SK-N-SH (cell line): ENCODE measurements around the gene VIL1. TPM values are rescaled to one million over a fixed set of nuclear protein-coding genes. Genes with fewer than 3 reads are reported as not detected.

Experiments used
- CTCF ChIA-PET: fragments of 300-600, 350-600 bp; formaldehyde crosslinking; extraction: SDS; loops from one replicate; lab custom pipeline; 2021; lab: Yijun Ruan, JAX
- POLR2A ChIA-PET: fragments of 350-600 bp; sonication (Branson Sonifier 250); formaldehyde crosslinking; extraction: SDS; loops from one replicate; lab custom pipeline; 2020; ENCODE audit warnings: antibody characterized with exemption, inconsistent platforms; lab: Yijun Ruan, JAX
- DNase-seq: peaks from one replicate; pipeline ENCODE4 v3.0.0; 2012
- H2AFZ ChIP-seq: fragments of 200-600 bp; sonication (generic); 2 replicates; pipeline ENCODE4 v1.8.1; 2016; ENCODE audit warnings: antibody characterized with exemption, mild to moderate bottlenecking, low read depth
- H3F3A ChIP-seq: fragments of 200-600 bp; sonication (generic); replicated peaks from 2 replicates; pipeline ENCODE3; 2016; ENCODE audit warnings: antibody characterized with exemption, mild to moderate bottlenecking; ENCODE audit not compliant: insufficient read depth
- H3K27ac ChIP-seq, 2 experiments: fragments of 200-500 bp in 1 of 2; fragments of 200-600 bp in 1 of 2; sonication (Bioruptor generic) in 1 of 2; sonication (generic), shearing (Covaris generic) in 1 of 2; 2 replicates each; pipeline versions ENCODE4 v1.5.1 to v1.6.1; 2014 to 2016; ENCODE audit warnings: low read depth in 2 of 2, inconsistent platforms in 1 of 2, low read length in 1 of 2, mild to moderate bottlenecking in 1 of 2, mixed read lengths in 1 of 2
- H3K27me3 ChIP-seq: fragments of 200-600 bp; sonication (generic), shearing (Covaris generic); 2 replicates; pipeline ENCODE4 v1.6.1; 2016; ENCODE audit warnings: mixed run types; ENCODE audit not compliant: insufficient read depth
- H3K36me3 ChIP-seq, 2 experiments: fragments of 200-500 bp in 1 of 2; fragments of 200-600 bp in 1 of 2; sonication (Bioruptor generic) in 1 of 2; sonication (generic) in 1 of 2; replicated peaks in 1 of 2; 2 replicates each; pipeline versions ENCODE3 to v1.5.1; 2014 to 2016; ENCODE audit warnings: low read length in 1 of 2, mild to moderate bottlenecking in 1 of 2; ENCODE audit not compliant: insufficient read depth in 2 of 2, control insufficient read depth in 1 of 2
- H3K4me1 ChIP-seq, 2 experiments: fragments of 200-500 bp in 1 of 2; fragments of 200-600 bp in 1 of 2; sonication (Bioruptor generic) in 1 of 2; sonication (generic), shearing (Covaris generic) in 1 of 2; 2 replicates each; pipeline versions ENCODE4 v1.5.1 to v1.6.1; 2014 to 2016; ENCODE audit warnings: low read depth in 1 of 2, low read length in 1 of 2, mixed run types in 1 of 2; ENCODE audit not compliant: insufficient read depth in 2 of 2, control insufficient read depth in 1 of 2
- H3K4me2 ChIP-seq: fragments of 200-600 bp; sonication (generic), shearing (Covaris generic); 2 replicates; pipeline ENCODE4 v1.6.1; 2017; ENCODE audit warnings: mixed run types
- H3K4me3 ChIP-seq, 2 experiments: fragments of 200-500 bp in 1 of 2; fragments of 200-600 bp in 1 of 2; sonication (Bioruptor generic) in 1 of 2; sonication (generic), shearing (Covaris generic) in 1 of 2; 2 replicates each; pipeline versions ENCODE4 v1.5.1 to v1.8.1; 2014 to 2016; ENCODE audit warnings: low read depth in 2 of 2, inconsistent platforms in 1 of 2, low read length in 1 of 2, mild to moderate bottlenecking in 1 of 2, mixed read lengths in 1 of 2, moderate library complexity in 1 of 2
- H3K79me2 ChIP-seq: fragments of 200-600 bp; sonication (generic); 2 replicates; pipeline ENCODE4 v1.8.1; 2017; ENCODE audit warnings: mild to moderate bottlenecking; ENCODE audit not compliant: insufficient read depth
- H3K9ac ChIP-seq: fragments of 200-600 bp; sonication (generic); 2 replicates; pipeline ENCODE4 v1.6.1; 2017; ENCODE audit warnings: mixed run types
- H3K9me2 ChIP-seq: fragments of 200-600 bp; sonication (generic); 2 replicates; pipeline ENCODE4 v1.6.1; 2017; ENCODE audit warnings: mixed run types
- H3K9me3 ChIP-seq: fragments of 200-600 bp; sonication (generic); 2 replicates; pipeline ENCODE4 v1.6.1; 2017; ENCODE audit warnings: mixed run types, mild to moderate bottlenecking, moderate library complexity
- H4K20me1 ChIP-seq: fragments of 200-600 bp; sonication (generic); 2 replicates; pipeline ENCODE4 v1.6.1; 2017; ENCODE audit warnings: mild to moderate bottlenecking, mixed run types; ENCODE audit not compliant: insufficient read depth
- FOXM1 ChIP-seq: IDR thresholded peaks from 2 replicates; pipeline ENCODE4 v1.4.0; 2012; ENCODE audit warnings: low read depth, mild to moderate bottlenecking
- GATA2 ChIP-seq: sonication (generic); formaldehyde crosslinking; IDR thresholded peaks from 2 replicates; pipeline ENCODE4 v1.5.0; 2020; ENCODE audit warnings: mild to moderate bottlenecking, missing genetic modification reagents
- RFX5 ChIP-seq: IDR thresholded peaks from 2 replicates; pipeline ENCODE4 v1.6.1; 2012; ENCODE audit warnings: mild to moderate bottlenecking, improper control_type of control experiment, low read length
- RXRA ChIP-seq: IDR thresholded peaks from 2 replicates; pipeline ENCODE4 v1.4.0; 2012; ENCODE audit warnings: low read depth, mild to moderate bottlenecking, borderline replicate concordance
- SIN3A ChIP-seq: IDR thresholded peaks from 2 replicates; pipeline ENCODE4 v1.6.1; 2012; ENCODE audit warnings: low read depth, mild to moderate bottlenecking, low read length, moderate library complexity, borderline replicate concordance
- YY1 ChIP-seq: IDR thresholded peaks from 2 replicates; pipeline ENCODE4 v1.4.0; 2012; ENCODE audit warnings: low read depth, mild to moderate bottlenecking
- WGBS: methylation state at CpG from one replicate; pipeline ENCODE4 v1.1.6; 2017; ENCODE audit warnings: low lambda C conversion rate; 5-methylcytosine and 5-hydroxymethylcytosine counted together
- polyA plus RNA-seq, 3 experiments: library from polyadenylated mRNA; depleted of rRNA; stranded (reverse); fragments of >200 nt; gene quantifications; 2 replicates each; pipeline ENCODE4 v1.2.3, GENCODE V29; 2012
- TF ChIP-seq, protein P1 (sequence below): IDR thresholded peaks from 2 replicates; pipeline ENCODE4; 2012
- TF ChIP-seq, protein P2 (sequence below): IDR thresholded peaks from 2 replicates; pipeline ENCODE4 v1.6.1; 2012; ENCODE audit warnings: mild to moderate bottlenecking, low read depth, low read length, moderate library complexity

Gene VIL1
- polyA plus RNA-seq, 1 of the 3 experiments (the other 2 are of a cell fraction) = under 0.01 TPM

DNA sequence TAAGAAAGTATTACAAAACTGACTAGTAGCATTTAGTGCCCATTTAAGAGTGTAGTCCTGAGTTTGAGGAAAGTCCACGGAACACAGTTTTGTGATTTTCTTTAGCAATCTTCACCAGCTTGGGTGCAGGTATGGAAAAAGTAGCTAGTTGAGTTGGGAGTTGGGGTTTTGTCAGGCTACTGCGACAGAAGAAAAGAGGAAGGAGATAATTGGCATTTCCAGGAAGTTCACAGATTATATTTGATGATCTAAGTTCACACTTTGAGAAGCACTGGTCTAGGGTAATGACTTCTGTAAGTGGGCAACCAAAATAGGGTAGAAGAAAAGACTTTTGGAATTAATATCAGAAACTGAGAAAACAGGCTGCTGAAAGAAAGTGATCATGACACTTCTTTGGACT, 52.1 kb downstream of the VIL1 start:
- Histone ChIP-seq H3K27ac (no peak overlapping the region), H3K36me3 (peaks cover 18% of the 10 kb centered on the region in 2 experiments), H3K4me3 (no peak overlapping the region), H3F3A (no peaks in the 10 kb centered on the region), H3K4me2 (no peak overlapping the region), H3K9me2 (no peaks in the 10 kb centered on the region), H3K4me1 (no peaks in the 10 kb centered on the region), H2AFZ (no peak overlapping the region), H3K27me3 (no peaks in the 10 kb centered on the region), H3K9ac (no peak overlapping the region), H3K9me3 (no peaks in the 10 kb centered on the region), H4K20me1 (no peaks in the 10 kb centered on the region), H3K79me2 (no peaks in the 10 kb centered on the region)
- ChIA-PET POLR2A (no interaction called here), CTCF (interaction anchor here (1.0 to 1.2 kb wide), 2 partner anchors 63 to 77 kb away, joined by 3 to 4 read pairs; no protein-coding TSS in a partner anchor)
- DNase-seq = no peak
- WGBS = 95% methylated on average over 2 of the region's 2 CpGs
- TF ChIP-seq GATA2 (CRISPR knock-in tag) = no peak
- TF ChIP-seq FOXM1 = no peak

DNA sequence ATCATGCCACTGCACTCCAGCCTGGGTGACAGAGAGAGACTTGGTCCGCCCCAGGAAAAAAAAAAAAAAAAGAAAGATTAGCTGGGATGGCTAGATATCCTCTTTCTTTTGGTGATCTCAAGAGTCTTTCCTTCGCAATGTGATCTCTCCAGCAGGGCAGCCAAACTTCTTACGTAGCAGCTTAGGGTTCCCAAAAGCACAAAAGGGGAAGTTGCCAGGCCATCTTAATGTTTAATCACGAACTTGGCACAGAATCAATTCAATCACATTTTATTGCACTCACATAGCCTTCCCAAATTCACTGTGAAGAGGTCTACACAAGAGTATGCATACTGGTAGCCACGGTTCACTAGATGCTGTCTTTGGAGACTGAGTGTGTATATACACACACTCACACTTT, 53.1 kb downstream of the VIL1 start:
- Histone ChIP-seq H3K4me2 (no peak overlapping the region), H3K27ac (no peak overlapping the region), H3F3A (no peaks in the 10 kb centered on the region), H3K9ac (no peak overlapping the region), H2AFZ (no peak overlapping the region), H3K36me3 (peaks cover 20 to 25% of the 10 kb centered on the region in 2 experiments), H4K20me1 (no peaks in the 10 kb centered on the region), H3K9me2 (no peaks in the 10 kb centered on the region), H3K9me3 (no peaks in the 10 kb centered on the region), H3K27me3 (no peaks in the 10 kb centered on the region), H3K4me3 (no peak overlapping the region), H3K4me1 (no peaks in the 10 kb centered on the region; a peak in 1 of 4 replicates), H3K79me2 (no peaks in the 10 kb centered on the region)
- 93% methylated on average over 5 of the region's 5 CpGs for WGBS
- CTCF ChIA-PET = no interaction called here
- TF ChIP-seq RXRA = no peak
- TF ChIP-seq, protein P1, sequence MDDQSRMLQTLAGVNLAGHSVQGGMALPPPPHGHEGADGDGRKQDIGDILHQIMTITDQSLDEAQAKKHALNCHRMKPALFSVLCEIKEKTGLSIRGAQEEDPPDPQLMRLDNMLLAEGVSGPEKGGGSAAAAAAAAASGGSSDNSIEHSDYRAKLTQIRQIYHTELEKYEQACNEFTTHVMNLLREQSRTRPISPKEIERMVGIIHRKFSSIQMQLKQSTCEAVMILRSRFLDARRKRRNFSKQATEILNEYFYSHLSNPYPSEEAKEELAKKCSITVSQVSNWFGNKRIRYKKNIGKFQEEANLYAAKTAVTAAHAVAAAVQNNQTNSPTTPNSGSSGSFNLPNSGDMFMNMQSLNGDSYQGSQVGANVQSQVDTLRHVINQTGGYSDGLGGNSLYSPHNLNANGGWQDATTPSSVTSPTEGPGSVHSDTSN = no peak
- TF ChIP-seq SIN3A = no peak
- TF ChIP-seq RFX5 = no peak
- no peak for TF ChIP-seq YY1
- TF ChIP-seq, protein P2, sequence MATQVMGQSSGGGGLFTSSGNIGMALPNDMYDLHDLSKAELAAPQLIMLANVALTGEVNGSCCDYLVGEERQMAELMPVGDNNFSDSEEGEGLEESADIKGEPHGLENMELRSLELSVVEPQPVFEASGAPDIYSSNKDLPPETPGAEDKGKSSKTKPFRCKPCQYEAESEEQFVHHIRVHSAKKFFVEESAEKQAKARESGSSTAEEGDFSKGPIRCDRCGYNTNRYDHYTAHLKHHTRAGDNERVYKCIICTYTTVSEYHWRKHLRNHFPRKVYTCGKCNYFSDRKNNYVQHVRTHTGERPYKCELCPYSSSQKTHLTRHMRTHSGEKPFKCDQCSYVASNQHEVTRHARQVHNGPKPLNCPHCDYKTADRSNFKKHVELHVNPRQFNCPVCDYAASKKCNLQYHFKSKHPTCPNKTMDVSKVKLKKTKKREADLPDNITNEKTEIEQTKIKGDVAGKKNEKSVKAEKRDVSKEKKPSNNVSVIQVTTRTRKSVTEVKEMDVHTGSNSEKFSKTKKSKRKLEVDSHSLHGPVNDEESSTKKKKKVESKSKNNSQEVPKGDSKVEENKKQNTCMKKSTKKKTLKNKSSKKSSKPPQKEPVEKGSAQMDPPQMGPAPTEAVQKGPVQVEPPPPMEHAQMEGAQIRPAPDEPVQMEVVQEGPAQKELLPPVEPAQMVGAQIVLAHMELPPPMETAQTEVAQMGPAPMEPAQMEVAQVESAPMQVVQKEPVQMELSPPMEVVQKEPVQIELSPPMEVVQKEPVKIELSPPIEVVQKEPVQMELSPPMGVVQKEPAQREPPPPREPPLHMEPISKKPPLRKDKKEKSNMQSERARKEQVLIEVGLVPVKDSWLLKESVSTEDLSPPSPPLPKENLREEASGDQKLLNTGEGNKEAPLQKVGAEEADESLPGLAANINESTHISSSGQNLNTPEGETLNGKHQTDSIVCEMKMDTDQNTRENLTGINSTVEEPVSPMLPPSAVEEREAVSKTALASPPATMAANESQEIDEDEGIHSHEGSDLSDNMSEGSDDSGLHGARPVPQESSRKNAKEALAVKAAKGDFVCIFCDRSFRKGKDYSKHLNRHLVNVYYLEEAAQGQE = no peak
- POLR2A ChIA-PET = no interaction called here
- DNase-seq = no peak
